HG03460 (cell line): ENCODE measurements around the gene VAPB.

Experiments used
- ATAC-seq: cut with Tn5 transposase; IDR thresholded peaks from one replicate; pipeline ENCODE4 v1.9.1; 2021; ENCODE audit not compliant: unreplicated experiment

Gene VAPB

DNA sequence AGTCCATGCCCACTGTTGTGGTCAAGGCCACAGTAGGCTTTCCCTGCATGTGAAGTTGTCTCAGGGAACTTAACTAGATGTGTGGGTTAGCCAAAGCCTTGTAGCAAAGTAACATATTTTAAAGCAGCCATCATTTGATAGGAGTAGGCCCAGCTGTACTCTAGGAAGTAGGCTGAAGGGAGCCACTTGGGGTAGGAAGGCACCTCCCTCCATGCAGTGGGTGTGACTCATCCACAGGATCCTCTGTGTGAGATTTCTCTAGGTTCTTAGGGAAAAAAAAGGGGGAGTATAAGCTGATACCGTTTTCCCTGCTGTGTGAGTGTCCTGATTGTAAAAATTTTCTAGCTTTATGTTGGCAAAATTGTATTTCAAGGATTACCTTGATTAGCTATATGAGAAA is 44.7 kb downstream of the VAPB start:
- no peak for ATAC-seq

DNA sequence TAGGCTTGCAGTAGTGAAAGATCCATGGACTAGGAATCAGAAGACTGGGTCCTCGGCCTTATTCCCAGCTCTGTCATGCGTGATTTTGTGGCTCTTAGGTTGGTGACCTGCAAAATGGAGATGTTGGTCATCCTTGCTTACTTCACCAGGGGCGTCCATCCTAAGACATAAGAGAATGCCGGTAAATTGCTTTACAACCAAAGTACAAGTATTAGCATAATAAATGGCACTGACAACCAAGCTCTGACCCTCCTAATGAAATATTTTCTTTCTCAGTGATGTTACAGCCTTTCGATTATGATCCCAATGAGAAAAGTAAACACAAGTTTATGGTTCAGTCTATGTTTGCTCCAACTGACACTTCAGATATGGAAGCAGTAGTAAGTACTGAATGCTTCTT is 45.3 kb downstream of the VAPB start:
- no peak for ATAC-seq

DNA sequence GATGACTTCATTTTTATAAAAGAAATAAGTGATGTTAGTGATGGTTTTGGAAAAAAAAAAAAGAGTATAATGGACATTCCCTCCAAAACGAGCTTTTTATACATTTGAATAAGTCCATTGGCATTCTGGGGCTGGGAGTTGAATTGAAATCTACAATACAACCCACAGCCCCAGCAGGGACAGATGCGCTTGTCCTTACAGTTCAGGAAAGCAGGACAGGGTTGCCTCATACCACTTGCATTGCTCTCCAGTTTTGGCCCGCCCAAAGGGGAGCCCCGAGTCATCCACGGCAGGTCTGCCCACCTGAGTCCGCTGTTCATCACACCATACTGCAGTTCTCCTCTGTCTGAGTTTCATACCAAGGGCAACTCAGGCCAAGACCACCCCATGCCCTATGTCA is 46.2 kb downstream of the VAPB start:
- no peak for ATAC-seq

DNA sequence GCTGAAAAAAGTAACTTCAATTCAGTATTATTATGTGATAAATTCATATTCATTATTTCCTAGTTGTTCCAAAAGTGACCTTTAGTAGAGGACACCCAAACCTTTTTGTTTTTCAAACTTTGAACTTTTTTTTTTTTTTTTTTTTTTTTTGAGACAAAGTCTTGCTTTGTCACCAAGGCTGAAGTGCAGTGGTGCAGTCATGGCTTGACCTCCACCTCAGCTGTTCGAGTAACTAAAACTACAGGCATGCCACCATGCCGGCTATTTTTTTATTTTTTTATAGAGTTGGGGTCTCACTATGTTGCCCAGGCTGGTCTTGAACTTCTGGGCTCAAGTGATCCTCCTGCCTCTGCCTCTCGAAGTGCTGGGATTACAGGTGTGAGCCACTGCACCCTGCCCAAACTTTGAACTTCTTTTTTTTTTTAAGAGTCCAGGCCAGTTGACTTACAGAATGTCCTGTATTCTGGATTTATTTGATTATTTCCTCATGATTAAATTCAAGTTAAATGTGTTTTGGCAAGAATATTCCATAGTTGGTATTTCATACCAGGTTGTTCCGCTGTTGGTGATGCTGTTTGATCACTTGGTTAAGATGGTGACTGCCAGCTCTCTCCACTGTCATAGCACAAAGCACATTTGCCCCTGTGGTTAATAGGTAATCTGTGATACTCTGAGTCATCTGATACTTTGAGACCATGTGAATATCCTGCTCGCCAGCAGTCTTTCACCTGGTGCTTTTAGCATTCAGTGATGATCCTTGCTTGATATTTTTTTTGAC is 48.0 kb downstream of the VAPB start:
- peak; percentile 88 for ATAC-seq

DNA sequence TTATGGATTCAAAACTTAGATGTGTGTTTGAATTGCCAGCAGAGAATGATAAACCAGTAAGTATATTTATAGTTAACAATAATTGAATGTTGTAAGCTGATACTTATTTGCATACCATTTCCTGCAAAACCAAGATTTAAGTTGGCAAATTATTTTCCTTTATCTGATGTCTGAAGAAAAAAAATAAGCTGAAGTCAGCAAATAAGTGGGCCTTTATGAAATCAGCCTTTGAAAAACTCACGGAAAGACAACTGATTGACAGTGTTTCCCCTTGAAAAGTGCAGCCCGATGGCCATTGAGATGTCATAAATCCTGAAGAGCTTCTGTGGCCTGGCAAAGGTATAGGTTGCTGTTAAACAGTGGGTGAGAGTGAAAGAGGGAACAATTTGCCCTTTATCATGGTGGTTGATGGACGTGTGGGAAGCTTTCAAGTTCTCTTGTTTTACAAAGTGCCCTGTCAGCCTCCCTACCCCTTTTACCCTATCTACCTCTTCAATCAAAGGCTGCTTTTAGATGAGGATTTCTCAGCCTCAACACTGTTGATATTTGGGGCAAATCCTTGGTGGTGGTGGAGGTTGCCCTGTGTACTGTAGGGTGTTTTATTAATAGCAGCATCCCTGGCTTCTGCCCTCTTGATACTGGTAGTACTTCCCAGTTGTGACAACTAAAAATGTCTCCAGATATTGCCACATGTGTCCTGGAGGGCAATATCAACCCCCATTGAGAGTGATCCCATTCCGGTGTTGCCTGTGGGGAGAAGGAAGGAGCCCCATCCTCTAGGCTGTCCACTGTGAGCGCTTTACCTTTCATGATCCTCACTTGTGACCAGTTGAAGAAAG is 50.2 kb downstream of the VAPB start:
- no peak for ATAC-seq

DNA sequence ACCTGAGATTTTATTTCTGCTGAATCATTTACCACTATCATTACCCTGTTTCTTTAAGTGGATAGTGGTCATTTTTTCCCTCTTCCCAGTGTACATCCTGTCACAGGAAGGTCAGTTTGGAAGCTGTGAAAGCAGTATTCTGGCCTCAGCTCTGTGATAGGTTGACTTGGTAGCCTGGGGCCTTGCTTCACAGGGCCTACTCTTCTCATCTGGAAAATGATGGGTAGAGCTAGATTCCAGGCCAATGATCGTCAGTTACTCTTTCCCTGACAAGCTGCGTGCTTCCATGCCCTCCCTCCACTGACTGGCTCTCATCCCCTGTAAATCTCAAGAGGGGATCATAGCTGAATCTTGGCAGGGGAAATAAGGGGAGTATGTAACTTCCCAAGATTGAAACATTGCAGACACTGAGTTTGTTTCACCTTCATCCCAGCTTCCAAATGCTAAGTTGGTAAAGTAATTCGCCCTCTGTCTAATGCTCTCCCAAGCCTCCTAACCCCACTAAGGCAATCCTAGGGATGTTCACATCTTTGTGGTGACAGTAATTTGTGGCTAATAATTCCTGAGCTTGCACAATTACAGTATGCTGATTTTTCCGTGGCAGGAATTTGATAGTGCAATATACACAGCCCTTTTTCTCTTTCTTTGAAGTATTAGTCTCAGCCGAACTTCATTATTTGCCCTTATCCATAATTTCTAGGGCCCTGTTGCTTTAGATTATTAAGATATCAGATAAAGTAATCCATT is 51.2 kb downstream of the VAPB start:
- no peak for ATAC-seq

DNA sequence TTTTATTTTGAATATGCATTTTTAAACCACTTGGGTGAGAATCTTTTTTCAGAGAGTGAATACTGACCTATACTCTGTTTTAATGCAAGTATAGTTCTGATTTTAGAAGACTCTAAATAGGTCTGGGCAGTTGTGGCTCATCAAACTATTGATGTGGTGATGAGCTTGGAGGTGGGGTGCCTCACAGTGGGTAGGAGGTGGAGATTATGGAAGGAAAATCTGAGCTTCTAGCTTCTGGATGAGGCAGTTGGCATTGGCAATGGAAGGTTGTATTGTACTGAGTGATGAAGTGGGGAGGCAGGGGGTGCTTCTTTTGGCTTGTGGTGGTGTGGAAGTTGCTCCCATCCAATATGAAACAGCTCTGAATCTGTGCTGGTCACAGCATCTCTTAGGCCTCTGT is 52.7 kb downstream of the VAPB start:
- no peak for ATAC-seq

DNA sequence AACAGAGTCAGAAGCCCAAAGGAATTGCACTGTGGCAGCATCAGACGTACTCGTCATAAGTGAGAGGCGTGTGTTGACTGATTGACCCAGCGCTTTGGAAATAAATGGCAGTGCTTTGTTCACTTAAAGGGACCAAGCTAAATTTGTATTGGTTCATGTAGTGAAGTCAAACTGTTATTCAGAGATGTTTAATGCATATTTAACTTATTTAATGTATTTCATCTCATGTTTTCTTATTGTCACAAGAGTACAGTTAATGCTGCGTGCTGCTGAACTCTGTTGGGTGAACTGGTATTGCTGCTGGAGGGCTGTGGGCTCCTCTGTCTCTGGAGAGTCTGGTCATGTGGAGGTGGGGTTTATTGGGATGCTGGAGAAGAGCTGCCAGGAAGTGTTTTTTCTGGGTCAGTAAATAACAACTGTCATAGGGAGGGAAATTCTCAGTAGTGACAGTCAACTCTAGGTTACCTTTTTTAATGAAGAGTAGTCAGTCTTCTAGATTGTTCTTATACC is 55.8 kb downstream of the VAPB start:
- ATAC-seq, result no peak

DNA sequence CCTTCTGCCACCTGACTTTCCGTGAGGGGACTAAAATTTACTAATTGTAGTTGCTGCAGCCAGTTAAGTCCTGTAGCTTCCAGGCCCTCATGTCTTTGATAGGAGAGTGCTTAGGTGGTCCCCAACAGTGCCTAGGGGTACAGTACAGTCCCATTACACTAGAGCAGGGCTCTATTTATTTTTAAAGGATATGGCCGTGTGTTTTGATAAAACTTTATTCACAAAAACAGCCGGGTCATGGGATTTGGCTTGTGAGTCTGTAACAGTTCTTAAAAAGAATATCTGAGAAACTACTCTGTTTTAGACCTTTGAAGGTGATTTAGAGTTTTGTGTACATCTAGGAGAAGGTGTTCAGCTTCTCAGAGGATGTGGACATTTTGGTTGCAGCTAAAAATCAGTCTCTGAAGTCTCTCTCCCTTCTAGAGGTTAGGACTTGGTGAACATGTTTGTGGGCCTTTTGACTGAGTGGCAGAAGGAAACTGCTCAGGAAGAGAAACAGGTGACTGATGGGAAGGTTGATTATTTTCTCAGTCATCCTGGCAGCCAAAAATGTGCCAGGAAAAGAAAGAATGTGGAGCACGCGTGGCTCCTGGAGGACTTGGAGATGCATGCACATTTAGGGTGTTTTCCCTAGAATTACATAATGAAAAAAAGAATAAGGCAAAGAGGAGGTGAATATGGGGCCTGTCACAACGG is 57.4 kb downstream of the VAPB start:
- no peak for ATAC-seq

DNA sequence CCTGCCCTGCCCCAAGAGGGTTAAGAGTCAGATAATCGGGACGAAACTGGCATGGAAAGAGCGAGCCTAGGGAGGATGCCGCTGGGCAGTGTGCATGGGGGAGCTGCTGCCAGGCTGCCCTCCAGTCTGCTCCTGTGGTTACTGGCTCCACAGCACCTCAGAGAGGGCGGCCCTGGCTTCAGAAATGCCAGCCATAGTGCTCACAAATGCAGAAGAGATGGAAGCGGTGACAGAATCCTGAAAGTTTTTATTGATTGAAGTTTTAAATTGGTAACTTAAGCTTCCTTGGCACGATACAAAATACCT is 57.9 kb downstream of the VAPB start:
- no peak for ATAC-seq

DNA sequence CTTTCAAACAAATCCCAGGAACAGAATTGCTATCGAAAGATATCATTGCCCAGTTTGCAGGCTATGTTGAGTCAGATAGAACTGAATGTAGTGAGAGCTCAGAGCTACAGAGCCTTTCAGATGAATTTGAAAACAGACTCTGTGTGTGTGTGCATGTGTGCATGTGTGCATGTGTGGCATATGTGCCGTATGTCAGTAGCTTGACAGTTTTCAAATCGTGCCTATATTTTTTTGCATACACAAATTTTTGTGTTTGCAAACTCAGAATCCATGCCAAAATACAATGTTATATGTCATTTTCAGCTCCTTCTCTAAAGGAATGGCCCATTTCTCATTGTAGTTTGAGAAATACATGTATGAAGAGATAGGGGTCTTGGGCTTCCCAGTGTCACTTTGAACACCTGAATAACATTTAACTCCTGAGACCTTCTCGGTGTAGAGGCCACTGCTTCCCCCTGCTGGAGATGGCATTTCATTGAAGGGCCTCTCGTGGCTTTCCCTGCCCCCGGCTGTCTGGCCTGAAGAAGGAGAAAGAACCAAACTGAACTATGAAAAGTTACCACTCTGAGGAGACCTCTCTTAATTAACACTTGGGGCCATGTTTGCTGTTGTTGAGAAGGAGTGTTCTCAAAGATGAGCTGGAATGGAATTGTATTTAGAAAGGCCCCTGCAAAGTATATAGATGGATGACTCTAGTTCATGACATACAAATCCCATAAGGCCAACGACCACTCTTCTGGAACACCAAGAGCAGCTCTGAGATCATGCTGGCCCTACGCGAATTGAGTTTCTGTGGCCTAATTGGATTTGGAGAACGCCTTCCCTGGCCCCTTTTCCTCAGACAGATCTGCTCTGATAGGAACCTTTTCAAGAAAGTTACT is 58.7 kb downstream of the VAPB start:
- no peak for ATAC-seq

DNA sequence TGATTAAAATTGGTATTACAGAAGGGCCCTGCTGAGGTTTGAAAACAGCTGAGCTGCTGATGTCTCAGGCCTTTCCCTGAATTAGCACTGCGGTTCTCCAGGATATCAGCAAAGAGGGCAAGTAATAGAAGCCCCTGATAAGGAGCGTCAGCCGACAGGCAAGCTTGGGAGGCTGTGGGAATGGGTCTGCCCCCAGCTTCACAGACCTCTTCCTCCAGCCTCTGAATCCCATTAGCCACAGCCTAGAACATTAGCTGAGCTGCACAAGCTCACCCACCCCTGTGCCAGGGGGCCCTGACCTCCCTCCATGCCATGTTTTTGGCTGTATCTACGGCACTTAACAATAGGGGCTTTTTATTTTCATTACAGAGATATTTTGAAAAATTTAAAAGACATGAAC is 59.9 kb downstream of the VAPB start:
- ATAC-seq, result no peak

DNA sequence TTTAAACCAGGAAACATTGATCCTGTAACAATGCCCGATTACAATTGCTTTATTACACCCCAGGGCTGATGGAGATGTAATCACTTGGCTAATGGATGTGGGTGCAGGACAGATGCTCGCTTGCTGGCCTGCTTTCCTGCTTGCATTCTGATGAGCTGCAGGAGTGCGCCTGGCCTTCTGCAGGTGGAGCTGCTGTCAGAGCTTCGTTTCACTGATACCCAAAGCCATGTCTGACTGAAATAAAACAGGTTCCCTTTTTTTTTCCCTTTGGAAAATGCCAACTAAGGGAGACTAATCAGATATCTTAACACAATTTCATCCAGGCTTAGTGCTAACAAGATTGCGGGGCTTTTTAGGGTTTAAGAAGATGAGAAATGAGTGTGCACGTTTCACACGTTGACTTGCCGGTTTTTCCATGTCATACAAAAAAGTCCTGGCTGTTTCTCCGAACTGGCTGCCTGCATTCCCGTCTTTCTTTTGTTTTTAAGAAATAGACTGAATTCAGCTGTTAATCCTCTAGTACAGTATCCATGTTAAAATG is 60.7 kb downstream of the VAPB start:
- no peak for ATAC-seq

DNA sequence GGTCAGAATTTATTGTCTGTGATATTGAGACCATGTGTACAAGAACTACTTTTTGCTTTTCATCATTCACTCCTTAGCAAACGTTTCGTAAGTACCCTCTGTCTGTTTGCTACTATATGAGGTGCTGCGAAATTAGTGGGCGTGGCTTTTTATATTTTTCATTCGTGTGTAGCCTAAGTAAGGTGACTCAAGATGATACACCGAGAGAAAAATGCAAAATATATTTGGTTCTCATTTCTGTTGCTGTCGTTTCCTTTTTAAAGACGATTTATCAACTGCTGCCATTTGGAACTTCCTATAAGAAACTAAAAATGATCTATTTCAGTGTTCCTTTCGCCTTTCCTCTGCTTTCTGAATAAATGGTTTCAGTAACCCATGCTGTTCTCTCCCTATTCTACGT is 61.2 kb downstream of the VAPB start:
- ATAC-seq, result no peak

DNA sequence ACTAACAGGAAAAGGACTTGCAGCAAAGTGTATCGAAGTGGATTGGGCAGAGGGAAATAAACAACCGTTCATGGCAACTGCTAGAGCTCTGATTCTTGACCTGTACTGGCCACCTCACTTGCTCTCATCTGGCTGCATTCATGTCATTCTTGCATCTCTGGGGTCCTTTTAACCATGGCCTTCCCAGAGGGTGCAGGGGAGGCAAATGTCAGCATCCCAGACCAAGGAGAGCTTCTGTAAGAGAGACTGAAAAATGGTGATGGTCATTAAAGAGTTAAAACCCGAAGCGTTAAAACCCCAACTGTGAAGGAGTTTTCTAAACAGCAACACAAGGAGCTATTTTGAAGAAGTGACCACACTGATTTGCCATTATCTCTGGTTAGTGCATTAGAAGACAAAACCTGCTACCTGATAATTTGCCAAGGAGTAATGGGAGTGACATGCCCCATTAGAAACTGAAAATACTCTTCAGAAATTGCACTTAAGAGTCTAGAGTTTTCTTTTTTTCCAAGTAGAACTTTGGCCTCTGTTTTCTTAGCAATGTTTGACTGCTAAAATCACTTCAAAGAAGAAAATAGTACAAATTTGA is 63.7 kb downstream of the VAPB start:
- ATAC-seq, result no peak

DNA sequence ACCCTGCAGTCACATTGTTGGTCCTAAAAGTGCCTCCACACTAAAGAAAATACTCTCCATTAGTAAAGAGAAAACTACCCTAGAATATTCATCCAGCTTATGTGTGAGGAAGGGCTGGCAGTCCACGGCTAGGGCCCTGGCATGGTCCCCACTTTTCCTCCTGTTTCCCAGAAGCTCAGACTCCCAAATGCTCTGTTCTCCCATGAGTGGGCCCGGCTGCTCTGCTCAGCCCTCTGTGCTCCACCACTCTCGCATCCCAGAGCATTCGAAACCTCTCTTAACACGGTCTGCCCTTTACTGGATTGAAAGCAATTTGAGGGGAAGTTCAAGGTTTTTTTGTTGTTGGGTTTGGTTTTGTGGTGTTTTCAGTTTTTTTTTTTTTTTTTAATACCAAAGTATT is 64.4 kb downstream of the VAPB start:
- ATAC-seq, result no peak

DNA sequence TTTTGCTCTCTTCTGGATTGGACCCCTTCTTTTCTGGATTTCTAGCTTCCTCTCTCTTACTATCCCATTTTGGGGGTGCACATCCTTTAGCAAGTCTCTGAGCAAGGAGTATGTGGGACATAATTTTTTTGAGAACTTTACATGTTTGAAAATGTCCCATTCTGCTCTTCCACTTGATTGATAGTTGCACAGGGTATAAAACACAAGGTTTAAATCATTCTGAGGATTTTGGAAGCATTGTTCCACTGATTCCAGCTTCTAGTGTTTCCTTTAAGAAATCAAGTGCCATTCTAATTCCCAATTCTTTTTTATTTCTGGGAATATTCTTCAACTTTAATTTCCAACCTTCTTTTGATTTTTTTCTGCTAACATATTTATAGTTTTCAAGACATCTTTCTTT is 65.4 kb downstream of the VAPB start:
- ATAC-seq, result no peak

DNA sequence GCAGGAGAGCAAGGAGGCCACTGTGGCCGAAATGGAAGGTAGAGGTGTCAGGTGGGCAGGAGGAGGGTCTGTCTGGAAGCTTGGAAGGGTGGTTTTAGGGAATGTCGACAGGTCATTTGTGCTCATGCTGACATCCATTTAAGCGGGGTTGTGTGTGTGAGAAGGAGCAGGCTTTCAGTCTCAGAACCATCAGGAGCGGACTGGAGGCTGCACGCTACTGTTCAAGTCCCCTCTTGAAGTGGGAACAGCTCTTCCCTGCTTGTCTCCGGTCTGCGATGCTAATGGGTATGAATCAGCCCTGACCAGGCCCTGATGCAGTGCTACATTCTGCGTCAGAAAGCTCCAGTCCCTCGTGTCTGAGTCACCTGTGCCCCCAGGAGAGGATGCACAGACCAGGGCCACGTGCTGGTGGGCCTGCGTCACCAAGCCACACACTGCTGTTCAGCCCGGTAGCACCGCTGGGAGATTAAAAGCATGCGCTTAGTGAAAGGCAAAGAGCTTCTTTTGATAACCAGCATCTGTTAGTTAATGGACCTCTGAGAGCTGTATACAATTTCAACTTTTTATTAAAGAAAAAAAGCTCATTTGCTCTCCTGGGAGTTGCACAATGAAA is 68.2 kb downstream of the VAPB start:
- ATAC-seq, result no peak
